CD4-positive, alpha-beta T cell treated with Interleukin-4 for 1 hour (primary cell): ENCODE measurements around the gene UXS1.

Experiments
- DNase-seq, 2 donors: peaks; one replicate each; pipeline ENCODE4 v3.0.0-alpha.2; 2020 to 2022

Gene UXS1

GRCh38 chr2:106129150-106129549 lies 65.0 kb downstream of the UXS1 start:
- no peak for DNase-seq

- DNase-seq, result no peak
Measured at GRCh38 chr2:106127776-106128268, 66.3 kb downstream of the UXS1 start.

- no peak for DNase-seq
Measured at GRCh38 chr2:106127282-106127771, 66.8 kb downstream of the UXS1 start.

- DNase-seq, result no peak
Measured at GRCh38 chr2:106126705-106127281, 67.3 kb downstream of the UXS1 start.

DNA sequence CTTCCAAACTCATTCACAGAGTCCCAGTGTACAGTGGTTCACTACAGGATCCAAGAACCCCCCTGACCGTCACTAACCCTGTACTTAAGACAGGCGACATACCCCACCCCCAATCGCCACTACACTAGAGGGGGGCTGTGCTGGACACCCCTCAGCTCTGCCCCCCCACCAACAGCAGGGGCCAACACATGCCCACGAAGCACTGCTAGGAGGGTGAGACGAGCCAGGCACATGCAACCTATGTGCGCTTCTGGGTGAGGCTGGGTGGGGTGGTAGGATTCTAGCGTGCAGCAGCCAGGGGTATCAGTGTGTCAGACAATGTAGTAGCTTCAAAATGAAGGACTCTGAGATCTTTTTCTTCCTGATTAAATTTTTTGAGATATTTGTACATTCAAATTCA lies 67.8 kb downstream of the UXS1 start:
- no peak for DNase-seq

DNA sequence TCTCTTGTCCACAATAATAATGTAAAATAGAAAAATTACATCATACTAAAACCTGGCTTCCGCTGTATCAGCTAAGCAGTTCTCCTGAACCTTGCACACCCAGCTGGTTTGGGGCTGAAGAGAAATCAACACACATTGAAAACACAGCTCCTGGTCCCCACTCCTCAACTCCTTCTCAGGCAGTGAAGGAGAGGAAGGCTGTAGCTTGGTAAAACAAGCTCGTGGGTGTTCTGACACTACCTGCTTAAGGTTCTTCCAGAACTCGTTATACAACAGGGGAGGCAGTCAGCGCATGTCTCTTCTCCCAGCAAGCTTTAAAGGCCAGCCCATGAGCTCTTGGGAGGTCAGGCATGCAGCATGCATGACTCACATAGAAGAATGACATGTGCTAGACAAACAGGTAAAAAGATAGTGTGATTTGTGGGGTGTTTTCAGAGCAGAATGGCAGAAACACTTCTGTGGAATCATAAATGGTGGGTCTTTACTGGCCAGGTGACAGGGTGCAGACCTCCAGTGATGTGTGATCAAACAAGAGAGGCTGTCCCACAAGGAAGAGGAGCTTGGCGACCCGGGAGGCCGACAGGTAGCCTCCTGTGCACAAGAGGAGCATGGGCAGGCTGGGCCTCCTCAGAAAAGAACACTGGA lies 69.1 kb downstream of the UXS1 start:
- no peak for DNase-seq

GRCh38 chr2:106124106-106124756 lies 69.9 kb downstream of the UXS1 start:
- no peak for DNase-seq

GRCh38 chr2:106122157-106122556 lies 71.9 kb downstream of the UXS1 start:
- DNase-seq, result no peak

DNA sequence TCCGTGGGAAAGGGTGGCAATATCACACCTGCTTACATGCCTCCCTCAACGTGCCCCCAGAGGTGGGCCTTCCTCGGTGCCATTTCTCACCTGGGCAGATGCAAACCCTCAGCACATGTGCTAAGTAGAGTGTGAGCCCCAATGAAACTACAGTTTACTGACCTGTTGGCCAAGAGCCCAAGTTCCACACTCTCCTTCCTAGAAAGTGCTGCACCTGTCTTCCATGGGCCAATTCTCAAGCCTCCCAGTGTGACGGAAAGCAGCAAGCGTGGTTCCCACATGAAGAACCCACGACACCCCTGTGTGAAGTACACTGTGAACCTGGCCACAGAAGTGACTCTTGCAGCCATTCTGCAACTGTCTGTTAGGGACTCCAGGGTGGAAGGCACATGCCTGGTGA lies 73.7 kb downstream of the UXS1 start:
- DNase-seq, result no peak

DNA sequence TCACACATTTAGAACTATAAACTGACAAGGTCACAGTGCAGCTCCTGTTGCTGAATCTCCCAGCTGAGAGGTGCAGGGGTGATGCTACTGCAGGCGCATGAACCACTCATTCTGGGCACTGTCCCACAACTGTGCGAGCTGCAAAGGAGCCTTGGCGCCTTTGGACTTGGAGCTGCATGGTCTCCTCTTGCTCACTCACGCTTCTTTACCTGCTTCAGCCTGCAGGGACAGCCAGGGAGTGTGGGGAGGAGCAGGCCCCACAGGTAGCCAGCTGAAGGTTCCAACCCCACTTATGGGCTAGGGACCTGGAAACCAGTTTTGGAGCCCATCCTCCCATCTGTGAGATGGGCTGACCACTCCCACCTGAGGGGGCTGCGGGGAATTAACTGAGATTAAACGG lies 75.0 kb downstream of the UXS1 start:
- DNase-seq, result no peak

DNA sequence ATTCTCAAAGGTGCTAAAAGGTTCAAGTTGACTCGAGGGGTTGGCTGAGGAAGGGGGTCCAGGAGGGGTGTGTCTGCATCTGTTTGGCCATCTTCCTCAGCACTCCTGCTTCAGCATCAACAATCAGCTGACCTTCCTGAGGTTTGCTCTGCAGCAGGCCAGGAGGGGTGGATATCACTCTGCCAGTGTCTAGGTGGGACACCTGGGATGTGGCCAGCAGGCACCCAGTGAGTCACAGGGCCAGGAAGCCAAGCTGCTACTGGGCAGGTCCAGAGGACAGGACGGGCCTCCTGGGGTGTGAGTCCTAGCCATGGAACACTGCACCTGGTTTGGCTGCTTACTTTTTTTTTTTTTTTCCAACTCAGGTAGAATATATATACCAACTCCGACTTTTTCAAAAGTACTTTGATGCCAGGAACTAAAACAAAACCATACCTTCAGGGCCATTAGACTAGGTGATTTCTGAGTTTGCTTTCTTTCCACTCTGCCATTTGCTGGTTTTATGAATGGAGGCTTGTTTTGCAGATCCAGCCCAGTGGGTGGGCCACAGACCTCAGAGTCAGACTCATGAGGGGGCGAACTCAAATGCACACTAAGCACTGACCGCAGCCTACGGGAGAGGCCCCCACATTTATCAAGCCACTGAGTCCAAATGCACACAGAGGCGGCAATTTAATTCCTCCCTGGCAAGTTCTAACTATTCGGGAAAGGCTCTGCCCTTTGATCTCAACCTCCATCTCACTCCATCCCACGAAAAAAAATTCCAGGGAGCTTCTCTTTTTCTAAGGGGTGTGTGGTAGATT lies 76.0 kb downstream of the UXS1 start:
- DNase-seq, result no peak

DNA sequence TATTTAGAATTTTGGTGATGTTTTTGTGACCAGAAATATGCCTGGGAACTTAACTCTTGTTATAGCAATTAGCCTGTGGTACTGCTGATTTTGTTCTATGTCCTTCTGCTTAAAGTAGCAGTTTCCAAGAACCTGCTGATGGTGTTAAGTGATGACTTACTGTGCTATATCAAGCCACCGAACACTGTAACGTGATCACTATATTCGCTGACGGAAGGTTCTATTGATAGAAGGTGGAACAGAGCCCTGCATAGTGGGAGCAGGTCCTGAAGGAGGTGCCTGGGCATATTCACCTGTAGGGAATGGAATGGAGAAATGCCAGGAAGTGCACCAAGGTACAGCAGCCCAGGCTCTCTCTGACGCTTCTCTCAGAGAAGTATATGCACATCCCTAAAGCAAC lies 76.8 kb downstream of the UXS1 start:
- no peak for DNase-seq

DNA sequence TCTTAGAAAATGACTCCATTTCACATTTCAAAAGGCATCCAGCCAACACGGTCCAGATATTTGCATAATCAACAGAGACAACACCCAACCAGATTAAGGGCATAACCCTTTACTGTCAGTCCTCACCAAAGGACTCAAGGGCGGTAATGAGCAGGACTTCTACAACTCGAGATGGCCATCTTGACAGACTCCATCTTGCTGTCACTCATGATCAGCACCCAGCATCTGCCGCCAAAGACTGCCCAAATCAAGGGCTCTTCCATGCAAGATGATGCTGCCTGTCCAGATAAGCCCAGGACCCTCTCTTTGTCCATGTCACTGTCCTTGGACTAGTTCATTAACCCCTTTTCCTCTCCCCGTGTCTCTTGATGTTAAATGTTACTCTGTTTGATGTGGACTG lies 77.9 kb downstream of the UXS1 start:
- DNase-seq, result no peak

DNA sequence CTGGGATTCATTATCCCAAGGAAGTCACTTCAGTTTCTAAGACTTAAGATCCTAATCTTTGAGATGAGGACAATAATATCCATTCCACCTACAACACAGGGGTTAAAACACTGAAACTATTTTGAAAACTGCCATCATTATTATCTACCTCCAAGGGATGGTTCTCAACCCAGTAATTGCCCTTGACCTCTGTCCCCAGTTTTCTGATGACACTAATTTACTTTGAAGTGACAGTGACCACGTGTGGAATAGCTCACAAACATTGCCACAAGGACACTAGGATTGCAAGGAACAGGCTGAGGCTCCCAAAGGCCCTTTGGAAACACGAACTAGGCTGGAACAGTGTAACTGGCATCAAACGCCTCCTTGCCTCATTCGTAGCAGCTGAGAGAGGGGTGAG lies 78.4 kb downstream of the UXS1 start:
- DNase-seq, result no peak

- no peak for DNase-seq
Measured at GRCh38 chr2:106115250-106115649, 78.9 kb downstream of the UXS1 start.

- DNase-seq, result no peak
Measured at GRCh38 chr2:106114166-106114565, 79.9 kb downstream of the UXS1 start.

- DNase-seq, result no peak
Measured at GRCh38 chr2:106113361-106113966, 80.6 kb downstream of the UXS1 start.

- DNase-seq, result no peak
Measured at GRCh38 chr2:106111882-106112571, 82.1 kb downstream of the UXS1 start.

DNA sequence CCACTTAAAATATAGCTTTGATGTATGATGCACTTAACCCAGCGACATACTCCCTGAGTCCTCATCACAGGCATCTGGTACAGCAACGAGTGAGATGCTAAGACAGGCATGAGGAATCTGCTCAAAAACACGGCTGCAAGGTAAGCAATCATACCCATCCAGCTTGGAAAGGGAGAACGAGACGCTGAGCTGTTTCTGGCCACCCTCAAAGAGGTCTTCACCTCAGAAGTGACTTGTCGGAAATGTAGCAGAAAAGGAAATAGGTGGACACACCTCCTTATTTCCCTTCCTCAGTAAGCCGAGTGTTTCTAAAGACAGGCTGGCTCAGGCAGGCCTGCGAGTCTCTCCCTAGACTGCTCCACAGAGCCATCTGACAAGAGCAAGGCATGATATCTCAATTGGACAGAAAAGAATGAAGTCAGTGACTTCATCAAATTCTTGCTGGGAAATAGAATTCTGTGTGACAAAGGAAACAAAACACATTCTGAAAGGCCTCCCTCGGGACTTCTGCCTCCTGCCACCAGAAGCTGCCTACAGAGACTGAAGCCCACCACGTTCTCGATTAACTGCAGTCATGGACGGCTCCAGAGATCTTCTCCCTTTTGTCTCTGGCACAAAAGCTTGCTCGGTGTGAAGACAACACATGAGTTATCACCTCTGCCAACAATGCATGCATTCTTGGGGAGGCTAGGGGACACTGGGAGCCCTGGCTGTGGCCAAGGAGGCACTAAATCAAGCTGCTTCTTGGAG lies 84.3 kb downstream of the UXS1 start:
- DNase-seq, result no peak

GRCh38 chr2:106108791-106109190 lies 85.3 kb downstream of the UXS1 start:
- no peak for DNase-seq

GRCh38 chr2:106108351-106108750 lies 85.8 kb downstream of the UXS1 start:
- no peak for DNase-seq
